AG10803 (cell line): Measurements from ENCODE around the gene LONRF2.
"Not testable (repeated sequence)": the region's sequence is repeated elsewhere in the genome, so short reads cannot be mapped to it uniquely, and the experiment has no call there.

Source experiments
- DNase-seq: peaks from one replicate; pipeline ENCODE4 v3.0.0; 2010; ENCODE audit warnings: low read depth
- H3K4me3 ChIP-seq: 2 replicates; pipeline ENCODE4 v1.5.1; 2011; ENCODE audit warnings: mild to moderate bottlenecking, low read length, control low read depth
- CTCF ChIP-seq: conservative IDR thresholded peaks from 2 replicates; pipeline ENCODE4 v1.5.1; 2011; ENCODE audit warnings: mild to moderate bottlenecking, low read length, control low read depth, inconsistent platforms

LONRF2 gene

GRCh38 chr2:100321866-100322820 lies at the start of gene LONRF2:
Gene LONRF2, minus strand, starts transcription at chr2:100322501. Its CDS starts 408 bp downstream, at chr2:100322093.
- peak; percentile 5 for DNase-seq
- H3K4me3 ChIP-seq = no peak within 1 kb of the TSS
- TF ChIP-seq CTCF = no peak

- TF ChIP-seq CTCF = no peak
- DNase-seq = no peak
- H3K4me3 ChIP-seq = no peak overlapping the region
Measured at GRCh38 chr2:100367163-100367562, 44.9 kb upstream of the LONRF2 start.

GRCh38 chr2:100365434-100365833 lies 43.1 kb upstream of the LONRF2 start:
- peak; percentile 58 for DNase-seq
- no peak overlapping the region for H3K4me3 ChIP-seq
- no peak for TF ChIP-seq CTCF

- DNase-seq = not testable (repeated sequence)
Measured at GRCh38 chr2:100362269-100362668, 40.0 kb upstream of the LONRF2 start.

GRCh38 chr2:100359576-100359975 lies 37.3 kb upstream of the LONRF2 start:
- no peak for TF ChIP-seq CTCF
- DNase-seq = no peak
- no peak overlapping the region for H3K4me3 ChIP-seq

More at GRCh38 chr2:100362269-100362668, 40.0 kb upstream of the LONRF2 start:
- not testable (repeated sequence) for H3K4me3 ChIP-seq

GRCh38 chr2:100358554-100358953 lies 36.3 kb upstream of the LONRF2 start:
- no peak overlapping the region for H3K4me3 ChIP-seq
- TF ChIP-seq CTCF = no peak
- no peak for DNase-seq

GRCh38 chr2:100352521-100352920 lies 30.2 kb upstream of the LONRF2 start:
- TF ChIP-seq CTCF = no peak
- DNase-seq = no peak
- H3K4me3 ChIP-seq = no peak overlapping the region
